Right cardiac atrium (tissue), 5 donors: ENCODE data around the gene FAM83C. TPM values are rescaled to one million over a fixed set of nuclear protein-coding genes. Genes with fewer than 3 reads are reported as not detected.

Experiments
- ATAC-seq, 2 donors: fragments of 200-7000 bp; cut with Tn5 transposase; one replicate each; pipeline versions ENCODE4 v1.8.0 to v1.9.1; 2020; ENCODE audit warnings: moderate library complexity in 2 of 2, mild to moderate bottlenecking in 1 of 2
- DNase-seq, 3 donors: peaks; one replicate each; pipeline ENCODE4 v3.0.0-alpha.2; 2020
- H3K27ac ChIP-seq: one replicate; pipeline ENCODE4 v1.5.1; 2013; ENCODE audit warnings: mild to moderate bottlenecking, low read length, control low read depth, moderate library complexity
- H3K27me3 ChIP-seq: one replicate; pipeline ENCODE4 v1.6.1; 2013; ENCODE audit not compliant: control insufficient read depth, insufficient read depth
- H3K4me1 ChIP-seq: one replicate; pipeline ENCODE4 v1.6.1; 2013; ENCODE audit warnings: low read length; ENCODE audit not compliant: control insufficient read depth, insufficient read depth
- H3K4me3 ChIP-seq: one replicate; pipeline ENCODE4 v1.5.1; 2013; ENCODE audit warnings: low read length, control low read depth
- H3K9me3 ChIP-seq: one replicate; pipeline ENCODE4 v1.6.1; 2013; ENCODE audit warnings: low read length; ENCODE audit not compliant: control insufficient read depth
- WGBS: extraction: QIAGEN DNeasy Blood & Tissue Kit; methylation state at CpG from one replicate; pipeline ENCODE4 v1.1.7; 2013; 5-methylcytosine and 5-hydroxymethylcytosine counted together
- intact Hi-C, 4 donors: fragments of 100-400 bp; cut with DNase I; formaldehyde crosslinking; loops; one replicate each; pipeline versions ENCODE4 v1.11.0 to v1.14.0; 2022 to 2023
- polyA plus RNA-seq: library from polyadenylated mRNA; stranded (reverse); fragments of 200-250 nt; gene quantifications from one replicate; pipeline ENCODE4 v1.2.3, GENCODE V29; 2013
- total RNA-seq, 4 donors: library from RNA; stranded (reverse); fragmentation: NEBNext Ultra II Directional; extraction: Animal tissue kit (Norgen Biotek cat#: 25700); gene quantifications; one replicate each; pipeline ENCODE4 v1.2.1, GENCODE V29; 2021
- donor health status: healthy with polysubstance abuse.
- donor health status: DM: no; HTN: yes; CAD: no.
- donor health status: DM: no; HTN: no; CAD: no.
- donor health status: DM: no; HTN: yes; CAD: no; lungs with severe emphysema.
- donor health status: DM: yes; HTN: yes; CAD: no.

Gene FAM83C
- total and polyA plus RNA-seq, 5 donors = not detected

DNA sequence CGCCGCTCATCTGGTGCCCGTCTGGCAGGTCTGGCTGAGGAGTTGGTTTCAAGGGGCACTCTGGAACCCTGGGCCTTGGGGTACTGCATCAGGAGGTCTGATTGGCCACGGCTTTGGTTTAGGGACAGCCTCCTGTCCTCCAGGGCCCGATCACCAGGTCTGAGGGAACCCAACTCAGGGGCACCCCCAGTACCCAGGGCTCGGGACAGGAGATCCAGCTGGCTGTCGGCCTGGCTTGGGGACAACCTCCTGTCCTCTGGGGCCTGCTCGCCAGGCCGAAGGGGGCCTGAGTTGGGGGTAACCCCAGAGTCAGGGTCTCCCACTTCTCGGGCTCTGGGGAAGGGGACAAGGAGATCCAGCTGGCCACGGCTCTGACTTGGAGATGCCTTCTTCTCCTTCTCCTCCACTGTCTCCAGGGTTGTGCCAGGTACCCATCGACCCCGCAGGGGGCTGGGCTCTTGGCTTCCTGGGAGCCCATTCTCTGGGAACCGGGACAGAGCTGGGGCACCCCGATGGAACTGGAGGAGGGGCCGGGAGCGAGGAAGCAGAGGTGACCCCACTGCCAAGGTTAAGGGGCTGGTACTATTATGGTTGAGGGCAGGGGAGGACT is 5.2 kb downstream of the FAM83C start:
- ATAC-seq (no peak), DNase-seq (no peak)
- H3K27ac ChIP-seq = no peak overlapping the region
- H3K27me3 ChIP-seq = no peaks in the 10 kb centered on the region
- WGBS = 92% methylated on average over 17 of the region's 17 CpGs
- H3K4me1 ChIP-seq = peaks cover 2% of the 10 kb centered on the region
- no peaks in the 10 kb centered on the region for H3K9me3 ChIP-seq
- intact Hi-C loops = no loop called here
- H3K4me3 ChIP-seq = no peak overlapping the region

DNA sequence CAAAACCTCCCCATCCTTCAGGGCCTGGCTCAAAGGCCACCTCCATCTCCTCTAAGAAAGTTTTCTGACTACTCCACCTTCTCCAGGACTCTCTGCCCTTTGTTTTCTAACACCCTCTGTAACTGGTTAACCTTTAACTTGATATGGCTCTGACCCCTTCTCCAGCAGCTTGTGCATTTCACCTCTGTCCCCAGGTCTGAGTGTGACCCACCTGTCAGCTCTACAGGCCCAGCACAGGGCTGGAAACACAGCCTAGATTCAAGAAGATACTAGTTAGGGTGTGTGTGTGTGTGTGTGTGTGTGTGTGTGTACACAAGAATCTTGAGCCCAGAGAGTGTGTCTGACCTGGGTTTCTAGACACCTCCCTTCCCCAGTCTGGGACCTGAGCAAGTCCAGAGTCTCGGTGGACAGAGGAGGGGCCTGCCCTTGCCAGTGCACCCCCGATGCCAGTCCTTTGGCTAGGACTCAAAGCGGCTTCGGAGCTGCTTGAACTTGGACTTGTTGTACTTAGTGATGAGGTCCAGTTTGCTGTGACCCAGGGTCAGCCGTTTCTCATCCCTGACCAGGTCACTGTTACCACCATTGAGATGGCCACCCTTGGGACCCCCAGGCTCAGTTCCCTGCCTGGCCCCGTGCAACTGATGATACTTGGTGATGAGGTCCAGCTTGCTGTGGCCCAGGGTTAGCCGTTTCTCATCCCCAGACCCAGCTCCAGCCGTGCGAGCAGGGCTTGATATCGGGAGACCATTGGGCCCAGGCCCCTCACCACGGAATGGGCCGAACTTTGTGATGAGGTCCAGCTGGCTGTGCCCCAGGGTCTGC is 5.9 kb downstream of the FAM83C start:
- no peak overlapping the region for H3K4me3 ChIP-seq
- H3K27ac ChIP-seq = no peak overlapping the region
- H3K9me3 ChIP-seq = no peaks in the 10 kb centered on the region
- ATAC-seq (no peak), DNase-seq (no peak)
- WGBS = 88% methylated on average over 12 of the region's 12 CpGs
- intact Hi-C loops = no loop called here
- H3K27me3 ChIP-seq = no peaks in the 10 kb centered on the region
- peaks cover 2% of the 10 kb centered on the region for H3K4me1 ChIP-seq

DNA sequence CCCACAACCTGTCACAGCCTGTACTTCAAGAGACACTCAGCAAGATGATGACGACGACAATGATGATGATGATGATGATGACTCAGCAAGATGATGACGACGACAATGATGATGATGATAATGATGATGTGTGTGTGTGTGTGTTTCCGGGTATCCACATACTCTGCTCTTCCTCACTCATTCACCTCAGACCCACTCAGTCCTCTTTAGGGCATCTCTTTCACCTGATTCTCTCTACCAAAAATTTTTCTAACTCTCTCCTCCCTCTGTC is 6.5 kb downstream of the FAM83C start:
- no peak for ATAC-seq
- Histone ChIP-seq H3K4me1 (peaks cover 2% of the 10 kb centered on the region), H3K4me3 (no peak overlapping the region), H3K27me3 (no peaks in the 10 kb centered on the region), H3K9me3 (no peaks in the 10 kb centered on the region), H3K27ac (no peak overlapping the region)
- intact Hi-C loops = no loop called here
- 83% methylated on average over 5 of the region's 5 CpGs for WGBS
- DNase-seq = no peak

DNA sequence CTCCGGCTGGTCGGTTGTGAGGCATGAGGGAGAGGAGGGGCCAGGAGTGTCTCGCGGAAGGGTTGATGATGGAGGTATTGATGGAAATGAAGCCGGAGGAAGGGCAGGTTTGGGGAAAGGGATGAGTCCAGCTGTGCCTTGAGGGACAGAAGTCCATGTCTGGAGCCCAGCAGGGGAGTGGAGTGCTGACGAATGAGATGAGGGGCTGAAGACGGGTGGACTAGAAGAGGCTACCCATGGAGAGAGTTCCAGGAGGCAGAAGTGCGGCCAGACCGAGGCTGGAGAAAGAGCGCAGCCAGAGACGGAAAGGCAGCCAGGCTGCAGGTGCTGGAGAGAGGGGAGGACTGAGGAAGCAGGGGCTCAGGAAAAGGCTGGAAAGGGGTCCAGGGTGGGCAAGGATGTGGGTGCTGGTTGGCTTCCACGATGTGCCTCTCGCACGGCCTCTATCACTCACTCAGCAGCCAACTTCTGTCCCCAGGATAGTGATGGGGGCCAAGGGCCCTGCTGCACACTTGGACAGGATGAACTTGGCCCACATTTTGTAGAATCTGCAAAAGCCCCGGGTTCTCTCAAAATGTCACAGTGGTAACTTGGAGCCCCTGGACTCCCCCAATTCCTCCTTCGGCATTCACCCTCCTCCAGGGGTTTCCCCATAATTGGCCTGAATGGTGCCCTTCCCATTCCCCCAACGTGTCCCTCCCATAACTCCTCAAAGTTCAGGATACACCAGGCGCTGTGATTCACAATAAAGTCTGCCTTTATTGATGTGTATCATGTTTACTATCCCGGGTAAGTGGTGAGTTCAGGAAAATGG is 7.0 kb downstream of the FAM83C start:
- H3K27ac ChIP-seq = peak overlapping the region; percentile 37
- peak overlapping the region; percentile 92 for H3K4me3 ChIP-seq
- intact Hi-C loops = no loop called here
- ATAC-seq (peak in 1 of 2 donors; percentile 4), DNase-seq (no peak)
- 46% methylated on average over 19 of the region's 19 CpGs for WGBS
- H3K9me3 ChIP-seq = no peaks in the 10 kb centered on the region
- H3K4me1 ChIP-seq = peaks cover 2% of the 10 kb centered on the region
- H3K27me3 ChIP-seq = no peaks in the 10 kb centered on the region

DNA sequence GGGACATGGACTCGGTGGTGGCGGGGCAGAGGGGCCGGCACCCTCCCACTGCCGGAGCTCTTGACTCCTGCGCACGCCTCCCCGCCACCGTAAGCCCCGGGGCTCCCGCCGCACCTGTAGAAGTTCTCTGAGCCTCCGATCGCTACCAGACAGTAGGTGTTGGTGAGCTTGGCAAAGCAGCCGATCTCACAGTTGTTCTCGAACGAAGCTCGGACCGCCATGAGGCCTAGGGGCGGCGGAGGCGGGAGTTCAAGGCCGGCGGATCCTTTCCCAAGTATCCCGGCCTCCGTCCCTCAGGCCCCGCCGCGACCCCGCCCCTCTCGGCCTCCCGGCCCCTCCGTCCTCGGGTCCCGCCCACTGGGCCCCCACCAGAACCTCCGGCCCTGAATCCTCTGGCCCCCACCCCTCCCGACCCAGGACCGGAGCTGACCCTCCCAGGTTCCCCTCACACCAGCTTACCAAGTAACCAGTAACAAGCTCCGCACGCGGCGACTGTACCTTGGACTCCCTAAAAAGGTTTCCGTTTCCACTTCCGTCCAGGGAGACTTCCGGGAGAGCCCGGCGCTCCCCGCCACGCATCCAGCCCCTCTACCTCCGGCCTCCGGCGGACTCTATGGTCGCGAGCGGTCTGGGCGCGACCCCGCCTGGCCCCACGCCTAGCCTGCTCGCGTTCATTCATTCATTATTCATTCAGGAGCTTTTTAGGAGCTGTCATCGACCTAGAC is 7.8 kb downstream of the FAM83C start, which contains the start of gene EIF6:
Gene EIF6, minus strand, starts transcription at position 506 of the 725 bp plus-strand sequence. Its CDS starts 285 bp downstream, at position 221.
- Histone ChIP-seq H3K4me1 (peaks cover 2% of the 10 kb centered on the region), H3K4me3 (peak within 1 kb of the TSS; percentile 92), H3K27ac (peak within 1 kb of the TSS; percentile 73), H3K27me3 (no peaks in the 10 kb centered on the region), H3K9me3 (no peaks in the 10 kb centered on the region)
- peak; percentile 87 to 95 (median 93) for DNase-seq
- intact Hi-C loops = no loop called here
- under 1% methylated on average over 61 of the region's 61 CpGs for WGBS
- ATAC-seq = peak; percentile 92 to 93

DNA sequence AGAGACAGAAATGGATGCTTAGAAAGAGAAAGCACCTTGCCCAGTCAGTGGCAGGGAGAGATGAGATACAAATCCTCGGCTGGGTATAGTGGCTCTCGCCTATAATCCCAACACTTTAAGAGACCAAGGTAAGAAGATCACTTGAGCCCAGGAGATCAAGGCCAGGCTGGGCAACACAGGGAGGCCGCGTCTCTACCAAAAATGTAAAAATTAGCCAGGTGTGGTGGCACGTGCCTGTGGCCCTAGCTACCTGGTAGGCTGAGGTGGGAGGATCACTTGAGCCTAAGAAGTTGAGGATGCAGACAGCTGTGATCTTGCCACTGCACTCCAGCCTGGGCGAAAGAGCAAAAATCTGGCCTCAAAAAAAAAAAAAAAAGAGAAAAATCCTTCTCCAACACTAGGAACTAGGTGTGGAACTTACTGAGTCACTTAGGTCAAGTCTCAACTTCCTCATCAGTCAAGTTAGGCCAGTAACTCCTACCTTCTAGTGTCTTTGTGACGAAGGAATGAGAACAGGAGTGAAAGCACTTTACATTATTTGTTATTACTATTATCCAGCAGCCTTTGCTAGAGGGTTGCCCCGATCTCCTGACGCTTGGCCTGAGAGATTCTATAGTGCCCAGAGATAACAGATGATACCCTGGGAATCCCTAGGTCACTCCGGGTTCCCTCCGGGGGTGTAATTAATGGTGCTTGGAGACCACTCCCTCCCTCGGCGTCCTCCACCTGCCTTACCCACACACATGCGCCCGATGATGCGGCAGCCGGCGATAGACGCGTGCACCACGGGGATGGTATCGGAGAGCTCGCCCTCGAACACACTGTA is 8.6 kb downstream of the FAM83C start:
- 22% methylated on average over 24 of the region's 24 CpGs for WGBS

DNA sequence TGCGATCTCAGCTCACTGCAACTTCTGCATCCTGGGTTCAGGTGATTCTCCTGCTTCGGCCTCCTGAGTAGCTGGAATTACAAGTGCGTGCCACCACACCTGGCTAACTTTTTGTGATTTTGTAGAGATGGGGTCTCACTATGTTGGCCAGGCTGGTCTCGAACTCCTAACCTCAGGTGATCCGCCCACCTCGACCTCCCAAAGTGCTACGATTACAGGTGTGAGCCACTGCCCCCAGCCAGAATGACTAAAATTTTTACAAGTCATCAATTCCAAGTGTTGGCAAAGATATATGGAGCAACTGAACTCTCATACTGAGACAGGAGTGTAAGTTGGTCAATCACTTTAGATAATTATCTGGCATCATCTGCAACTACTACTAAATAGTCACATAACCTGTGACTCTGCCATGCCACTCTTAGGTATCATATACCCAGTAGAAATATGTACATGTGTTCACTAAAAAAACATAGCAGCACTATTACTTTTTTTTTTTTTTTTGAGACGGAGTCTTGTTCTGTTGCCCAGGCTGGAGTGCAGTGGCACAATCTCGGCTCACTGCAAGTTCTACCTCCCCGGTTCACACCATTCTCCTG is 10.6 kb downstream of the FAM83C start:
- Histone ChIP-seq H3K9me3 (no peaks in the 10 kb centered on the region), H3K4me1 (peaks cover 2% of the 10 kb centered on the region), H3K4me3 (no peak overlapping the region), H3K27ac (no peak overlapping the region), H3K27me3 (no peaks in the 10 kb centered on the region)
- 96% methylated on average over 10 of the region's 10 CpGs for WGBS
- DNase-seq (no peak), ATAC-seq (no peak)
- intact Hi-C loops = no loop called here

More for the DNA sequence above, 8.6 kb downstream of the FAM83C start:
- DNase-seq (no peak), ATAC-seq (no peak)
- Histone ChIP-seq H3K4me1 (peaks cover 2% of the 10 kb centered on the region), H3K27me3 (no peaks in the 10 kb centered on the region), H3K27ac (peak overlapping the region; percentile 73), H3K9me3 (no peaks in the 10 kb centered on the region), H3K4me3 (peak overlapping the region; percentile 92)
- intact Hi-C loops = no loop called here

DNA sequence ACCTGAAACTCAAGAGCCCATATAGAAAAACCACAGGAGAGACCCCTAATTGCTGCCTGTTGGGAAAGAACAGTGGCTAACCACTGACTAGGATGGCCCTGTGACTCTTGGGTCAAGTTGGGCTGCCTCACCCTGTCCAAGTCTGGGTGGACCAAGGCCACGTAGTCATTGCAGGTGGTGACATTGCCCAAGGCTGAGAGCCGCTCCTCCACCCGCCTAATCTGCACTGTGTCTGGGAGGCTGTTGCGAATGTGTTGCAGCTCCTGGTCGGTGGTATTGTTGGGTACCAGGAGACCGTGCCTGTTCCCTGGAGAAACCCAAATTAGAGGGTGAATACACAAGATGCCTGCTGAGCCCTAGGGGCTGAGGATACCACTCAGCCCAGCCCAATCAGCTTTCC is 11.7 kb downstream of the FAM83C start:
- H3K4me1 ChIP-seq = peaks cover 2% of the 10 kb centered on the region
- no peaks in the 10 kb centered on the region for H3K27me3 ChIP-seq
- 95% methylated on average over 6 of the region's 6 CpGs for WGBS

DNA sequence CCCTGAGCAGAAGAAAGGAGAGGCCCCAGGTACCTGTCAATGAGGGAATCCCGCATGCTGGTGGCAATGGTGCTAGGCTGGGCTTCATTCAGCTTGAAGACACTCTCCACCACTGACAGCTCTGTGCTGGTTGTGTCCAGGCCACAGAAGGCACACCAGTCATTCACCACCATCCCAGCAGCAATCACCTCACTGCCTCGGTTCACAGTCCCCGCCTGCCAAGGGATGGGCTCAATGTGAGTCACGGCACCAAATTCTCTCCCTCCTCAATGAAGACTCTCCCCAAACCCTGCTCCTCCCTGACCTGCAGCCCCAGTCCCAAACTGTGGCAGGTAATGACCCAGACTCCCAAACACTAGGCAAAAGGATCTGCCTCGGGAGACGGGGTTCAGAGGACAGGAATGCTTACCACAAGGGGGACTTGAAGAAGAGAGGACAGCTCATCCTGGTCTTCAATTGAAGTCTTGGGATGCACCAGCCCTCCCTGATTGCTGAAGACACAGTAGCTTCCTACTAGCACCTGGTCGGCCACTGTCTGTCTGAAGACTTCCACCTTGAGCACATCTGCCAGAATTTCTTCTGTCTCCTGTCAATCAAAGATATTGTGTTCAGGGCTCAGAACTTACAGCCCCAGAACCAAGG is 12.6 kb downstream of the FAM83C start:
- Histone ChIP-seq H3K4me3 (no peak overlapping the region), H3K27ac (no peak overlapping the region), H3K27me3 (no peaks in the 10 kb centered on the region), H3K4me1 (peaks cover 2% of the 10 kb centered on the region), H3K9me3 (no peaks in the 10 kb centered on the region)
- DNase-seq = no peak
- 90% methylated on average over 7 of the region's 7 CpGs for WGBS
- no peak for ATAC-seq
- intact Hi-C loops = loop anchor here in 1 of 4 donors (10.0 kb wide), 1 partner anchor 435 kb away; no protein-coding TSS in a partner anchor

More for the DNA sequence above, 11.7 kb downstream of the FAM83C start:
- intact Hi-C loops = no loop called here
- Histone ChIP-seq H3K27ac (no peak overlapping the region), H3K4me3 (no peak overlapping the region), H3K9me3 (no peaks in the 10 kb centered on the region)
- ATAC-seq (no peak), DNase-seq (no peak)
